Hematopoietic multipotent progenitor cell treated with erythropoietin and hydrocortisone succinate and interleukin-3 and kit ligand, for 17 days (in vitro differentiated cells): Measurements from ENCODE around the gene KCNG2.

ENCODE experiments used
- DNase-seq: peaks from one replicate; pipeline ENCODE4 v3.0.0-alpha.2; 2015; ENCODE audit warnings: low spot score

KCNG2 gene

DNA sequence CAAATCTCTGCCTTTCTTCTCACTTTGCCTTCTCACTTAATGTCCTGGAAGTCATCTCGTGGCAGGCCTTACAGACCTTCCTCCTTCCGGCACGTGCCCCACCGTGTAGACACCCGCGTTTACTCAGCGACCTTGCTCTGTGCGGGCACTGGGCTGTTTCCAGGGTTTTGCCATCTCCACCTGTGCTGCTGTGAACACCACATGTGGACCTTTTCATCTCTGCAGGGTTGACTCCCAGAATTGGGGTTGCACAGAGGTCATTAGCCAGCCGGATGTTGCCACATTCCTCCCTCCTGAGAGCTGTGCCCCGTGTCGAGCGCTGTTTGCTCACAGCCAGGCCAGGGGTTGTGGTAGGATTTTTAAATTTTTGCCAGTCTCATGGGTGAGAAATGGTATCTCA lies 25.4 kb downstream of the KCNG2 start:
- DNase-seq, result no peak

DNA sequence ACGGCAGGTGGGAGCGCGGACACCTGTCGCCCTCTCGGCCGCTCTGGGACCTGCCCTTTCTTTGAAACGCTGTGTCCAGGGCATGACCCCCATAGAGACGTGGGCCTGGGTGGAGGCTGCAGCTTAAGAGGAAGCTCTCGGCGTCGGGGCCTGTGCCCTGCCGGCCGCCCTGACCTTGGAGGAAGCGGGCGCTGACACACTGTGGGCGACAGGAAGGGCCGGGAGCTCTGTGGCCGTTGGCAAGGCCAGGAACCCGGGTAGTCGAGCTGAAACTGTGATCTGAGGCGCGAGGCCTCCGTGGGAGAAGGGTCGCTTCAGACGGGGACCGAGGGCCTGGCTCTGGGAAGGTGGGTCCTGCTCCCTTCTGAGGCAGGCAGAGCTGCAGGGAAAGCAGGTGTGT lies 28.2 kb downstream of the KCNG2 start:
- DNase-seq, result no peak

DNA sequence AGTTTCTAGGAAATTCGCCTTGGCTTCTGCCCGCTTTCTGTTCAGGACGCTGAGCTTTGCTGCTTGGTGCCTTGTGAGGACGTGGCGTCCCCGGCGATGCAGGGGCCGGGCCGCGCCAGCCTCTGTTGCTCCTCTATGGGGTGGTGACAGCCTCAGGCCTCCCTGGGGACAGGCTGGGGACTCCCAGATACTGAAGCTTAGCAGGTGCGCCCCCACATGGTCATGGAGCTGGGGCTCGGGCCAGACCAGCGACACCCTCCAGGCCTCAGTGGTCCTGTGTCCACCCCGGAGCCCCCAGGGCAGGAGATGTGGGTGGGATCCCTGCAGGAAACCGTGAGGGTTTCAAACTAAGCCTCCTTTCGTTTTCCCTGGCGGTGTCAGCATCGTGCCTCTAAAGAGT lies 29.2 kb downstream of the KCNG2 start:
- no peak for DNase-seq

DNA sequence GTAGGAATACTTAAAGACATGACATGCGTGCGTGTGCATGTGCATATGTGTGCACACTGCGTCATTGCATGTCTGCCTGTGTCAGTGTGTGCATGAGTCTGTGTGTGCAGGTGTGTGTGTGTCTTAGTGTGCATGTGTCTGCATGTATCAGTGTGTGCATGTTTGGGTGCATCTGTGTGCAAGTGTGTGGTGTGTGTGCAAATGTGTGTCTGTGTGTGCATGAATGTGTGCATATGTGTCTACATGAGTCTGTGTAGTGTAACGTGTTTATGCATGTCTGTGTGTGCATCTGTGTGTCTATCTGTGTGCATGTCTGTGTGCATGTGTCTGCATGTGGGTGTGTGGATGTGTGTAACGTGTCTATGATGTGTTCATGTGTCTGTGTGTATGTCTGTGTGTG lies 30.5 kb downstream of the KCNG2 start:
- DNase-seq, result no peak

DNA sequence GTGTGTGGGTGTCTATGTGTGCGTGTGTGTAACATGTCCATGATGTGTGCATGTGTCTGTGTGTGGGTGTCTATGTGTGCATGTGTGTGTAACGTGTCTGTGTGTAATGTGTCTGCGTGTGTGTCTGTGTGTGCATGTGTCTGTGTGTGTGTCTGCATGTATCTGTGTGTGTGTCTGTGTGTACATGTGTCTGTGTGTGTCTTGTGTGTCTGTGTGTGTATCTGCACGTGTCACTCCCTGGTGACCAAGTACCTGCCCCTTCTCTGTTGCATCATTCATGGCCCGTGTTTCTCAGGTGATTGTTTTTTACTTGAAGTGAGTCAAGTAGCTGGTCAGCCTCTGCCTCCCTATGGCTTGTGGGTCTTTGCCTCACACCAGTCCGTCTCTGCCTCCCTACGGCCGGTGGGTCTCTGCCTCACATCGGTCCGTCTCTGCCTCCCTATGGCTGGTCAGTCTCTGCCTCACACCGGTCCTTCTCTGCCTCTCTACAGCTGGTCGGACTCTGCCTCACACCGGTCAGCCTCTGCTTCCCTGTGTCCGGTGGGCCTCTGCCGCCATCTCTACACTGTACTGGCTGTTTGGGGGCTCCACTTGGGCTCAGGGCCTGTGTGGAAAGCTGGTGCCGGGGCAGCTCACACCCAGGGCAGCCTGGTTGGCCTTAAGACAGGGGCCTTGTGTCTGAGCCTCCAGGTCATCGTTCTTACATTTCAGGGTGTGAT lies 31.6 kb downstream of the KCNG2 start:
- DNase-seq, result no peak

DNA sequence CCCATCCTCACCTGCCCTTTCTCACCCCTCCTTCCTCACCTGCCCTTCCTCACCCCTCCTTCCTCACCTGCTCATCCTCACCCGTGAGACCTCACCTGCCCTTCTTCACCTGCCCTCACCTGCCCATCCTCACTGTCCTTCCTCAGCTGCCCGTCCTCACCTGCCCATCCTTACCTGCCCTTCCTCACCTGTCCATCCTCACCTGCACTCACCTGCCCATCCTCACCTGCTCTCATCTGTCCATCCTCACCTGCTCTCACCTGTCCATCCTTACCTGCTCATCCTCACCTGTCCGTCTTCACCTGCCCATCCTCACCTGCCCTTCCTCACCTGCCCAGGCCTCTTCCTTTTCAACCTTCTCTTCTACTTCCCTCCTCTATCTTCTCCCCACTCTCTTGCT lies 34.4 kb downstream of the KCNG2 start:
- no peak for DNase-seq

DNA sequence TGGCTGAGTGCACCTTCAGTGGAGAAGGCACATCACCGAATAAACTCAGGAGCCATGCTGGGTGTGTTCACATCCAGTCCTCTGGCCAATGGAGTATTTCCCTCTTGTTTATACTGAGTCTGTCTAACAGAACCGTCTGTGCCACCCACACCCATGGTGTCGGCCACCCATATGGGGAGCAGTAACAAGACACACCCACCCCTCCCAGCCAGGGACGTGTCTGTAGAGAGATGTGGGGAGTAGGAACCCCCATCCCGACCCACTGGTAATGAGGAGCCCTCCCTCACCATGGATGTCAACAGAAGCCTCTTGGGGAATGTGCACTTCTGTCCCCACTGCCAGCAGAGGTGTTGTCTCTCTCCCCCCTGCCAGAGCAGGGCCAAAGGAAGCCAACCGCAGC lies 37.1 kb downstream of the KCNG2 start:
- DNase-seq, result no peak

DNA sequence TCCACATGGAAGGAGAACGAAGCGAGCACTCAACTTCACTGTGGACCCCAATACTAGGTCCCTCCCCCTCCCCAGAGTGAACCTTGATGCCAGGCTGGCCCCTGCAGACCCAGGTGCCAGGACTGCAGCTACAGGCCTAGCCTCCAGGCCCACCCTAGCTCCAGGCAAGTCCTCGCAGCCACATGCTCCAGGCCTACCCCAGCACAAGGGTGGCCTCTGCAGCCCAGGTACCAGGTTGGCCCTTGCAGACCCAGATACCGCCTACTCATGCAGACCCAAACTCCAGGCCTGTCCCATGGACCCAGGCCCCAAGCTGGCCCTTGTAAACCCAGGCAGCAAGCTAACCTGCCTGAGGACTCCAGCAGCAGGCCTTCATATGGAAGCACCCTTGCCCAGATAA lies 44.2 kb downstream of the KCNG2 start:
- DNase-seq, result no peak

DNA sequence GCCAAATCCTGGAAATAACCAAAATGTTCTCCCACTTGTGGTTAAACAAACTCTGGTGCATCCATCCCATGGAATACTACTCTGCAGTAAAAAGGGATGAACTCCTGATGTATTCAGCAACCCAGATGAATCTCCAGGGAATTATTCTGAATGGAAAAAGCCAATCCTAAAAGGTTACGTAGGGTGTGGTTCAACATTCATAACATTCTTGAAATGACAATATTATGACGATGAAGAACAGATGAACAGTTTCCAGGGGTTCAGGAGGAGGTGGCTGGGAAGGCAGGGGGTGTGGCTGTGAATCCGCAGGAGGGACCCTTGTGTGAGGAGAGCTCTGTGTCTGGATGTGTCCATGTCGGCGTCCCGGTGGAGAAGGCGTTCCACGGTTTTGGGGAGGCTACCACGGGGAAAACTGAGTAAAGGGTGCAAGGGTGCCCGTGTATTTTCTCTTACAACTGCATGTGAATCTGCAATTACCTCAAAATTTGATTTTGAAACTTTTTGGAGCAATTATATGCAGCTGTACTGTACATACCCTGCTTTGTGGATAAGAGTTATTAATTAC lies 47.3 kb downstream of the KCNG2 start:
- no peak for DNase-seq

DNA sequence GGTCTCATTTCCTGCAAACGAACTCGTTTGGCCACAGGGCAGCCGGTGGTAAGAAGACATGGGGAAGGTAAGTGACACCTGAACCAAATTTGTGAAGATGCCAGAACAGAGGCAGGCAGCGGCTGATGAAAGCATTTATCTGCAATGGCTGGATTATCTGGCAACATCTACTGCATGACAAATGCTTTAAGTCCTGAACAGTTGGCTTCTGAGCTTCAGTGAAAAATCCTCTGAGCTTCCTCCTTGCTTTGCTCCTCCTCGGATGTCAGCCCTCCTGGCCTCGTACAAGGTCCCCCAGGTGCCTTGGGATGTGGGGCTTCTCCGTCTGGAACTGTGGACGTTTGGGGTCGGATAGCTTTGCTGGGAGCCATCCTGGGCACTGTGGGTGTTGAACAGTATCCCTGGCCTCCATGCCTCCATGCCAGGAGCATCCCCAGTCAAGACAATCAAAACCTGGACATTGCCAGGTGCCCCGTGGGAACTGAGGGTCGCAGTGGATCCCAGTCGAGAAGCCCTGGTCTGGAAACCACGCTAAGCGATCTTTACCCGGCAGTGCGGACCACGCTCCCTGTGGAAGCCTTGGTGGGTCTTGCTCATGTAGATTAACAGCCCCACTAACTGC lies 49.3 kb downstream of the KCNG2 start:
- DNase-seq, result no peak

DNA sequence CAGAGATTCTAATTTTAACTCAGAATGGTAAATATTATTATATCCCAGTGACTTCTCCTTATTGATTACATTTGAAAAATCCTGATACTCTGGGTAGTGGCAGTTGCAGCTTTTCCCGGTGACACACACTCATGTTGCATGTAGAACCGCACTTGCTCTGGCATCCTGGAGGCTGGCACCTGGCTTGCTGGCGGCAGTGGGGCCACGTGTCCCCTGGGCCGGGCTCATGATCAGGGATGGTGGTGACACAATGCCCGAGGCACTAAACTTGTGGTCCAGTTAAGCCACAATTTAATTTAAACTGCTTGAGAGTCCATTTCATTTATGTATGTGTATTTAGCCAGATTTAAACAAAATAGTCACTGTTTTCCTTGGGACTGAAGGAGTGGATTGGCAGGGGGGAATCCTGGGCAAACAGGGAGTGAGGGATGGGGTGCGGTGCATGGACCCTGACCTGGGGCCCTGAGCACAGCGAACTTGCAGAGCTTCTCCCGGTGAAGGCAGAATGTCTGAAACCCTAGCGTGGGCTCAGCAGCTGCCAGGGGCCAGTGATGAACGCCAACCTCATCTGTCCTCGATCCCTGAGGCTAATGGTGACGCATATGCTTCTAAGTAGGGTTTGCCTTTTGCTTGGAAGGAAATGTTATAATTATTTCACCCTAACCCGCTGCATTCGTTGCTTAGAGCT lies 50.0 kb downstream of the KCNG2 start:
- DNase-seq, result no peak

DNA sequence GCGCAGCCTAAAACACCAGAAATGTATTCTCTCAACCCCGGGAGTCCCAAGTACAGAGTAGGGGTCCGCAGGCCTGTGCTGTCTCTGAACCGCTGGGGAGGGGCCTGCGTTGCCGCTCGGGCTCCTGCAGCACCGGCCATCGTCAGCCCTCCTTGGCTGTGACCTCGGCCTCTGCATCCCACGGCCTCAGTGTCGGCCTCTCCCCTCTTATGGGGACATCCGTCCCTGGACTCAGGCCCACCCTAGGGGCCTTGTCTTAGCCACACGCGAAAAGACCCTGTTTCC lies 50.5 kb downstream of the KCNG2 start:
- no peak for DNase-seq

DNA sequence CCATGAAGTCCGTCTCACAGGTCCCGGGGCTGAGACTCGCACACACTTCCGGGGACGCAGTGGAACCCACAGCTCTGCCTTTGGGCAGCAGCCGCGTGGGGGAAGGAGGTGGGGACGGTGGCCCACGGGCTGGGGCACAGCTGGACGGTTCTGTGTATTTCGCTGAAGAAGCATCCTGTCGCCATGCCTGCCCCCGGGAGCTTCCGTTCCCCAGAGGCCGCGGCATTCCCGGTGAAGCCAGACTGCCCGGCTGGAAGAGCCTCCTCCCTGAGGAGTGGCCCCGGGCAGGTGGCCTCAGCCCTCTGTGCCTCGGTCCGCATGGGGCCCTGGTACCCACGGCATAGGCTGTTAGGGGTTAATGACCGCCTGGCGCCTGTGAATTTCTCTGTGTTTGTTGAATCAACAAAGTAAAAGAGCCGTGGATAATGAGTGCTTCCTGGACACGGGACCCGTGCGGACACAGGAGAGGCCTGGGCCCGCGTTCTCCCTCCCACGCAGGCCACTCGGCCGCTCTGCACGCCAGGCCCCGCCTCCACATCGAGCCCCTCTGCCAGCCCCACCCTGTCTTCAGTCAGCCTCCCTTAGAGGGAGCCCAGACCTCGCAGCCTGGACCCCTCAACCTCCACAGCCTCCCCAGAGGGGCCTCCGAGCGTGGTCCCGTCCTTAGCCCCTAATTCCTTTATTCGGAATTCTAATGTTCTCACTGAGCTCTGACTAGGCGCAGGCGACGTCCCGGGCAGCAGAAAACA lies 51.0 kb downstream of the KCNG2 start:
- no peak for DNase-seq

DNA sequence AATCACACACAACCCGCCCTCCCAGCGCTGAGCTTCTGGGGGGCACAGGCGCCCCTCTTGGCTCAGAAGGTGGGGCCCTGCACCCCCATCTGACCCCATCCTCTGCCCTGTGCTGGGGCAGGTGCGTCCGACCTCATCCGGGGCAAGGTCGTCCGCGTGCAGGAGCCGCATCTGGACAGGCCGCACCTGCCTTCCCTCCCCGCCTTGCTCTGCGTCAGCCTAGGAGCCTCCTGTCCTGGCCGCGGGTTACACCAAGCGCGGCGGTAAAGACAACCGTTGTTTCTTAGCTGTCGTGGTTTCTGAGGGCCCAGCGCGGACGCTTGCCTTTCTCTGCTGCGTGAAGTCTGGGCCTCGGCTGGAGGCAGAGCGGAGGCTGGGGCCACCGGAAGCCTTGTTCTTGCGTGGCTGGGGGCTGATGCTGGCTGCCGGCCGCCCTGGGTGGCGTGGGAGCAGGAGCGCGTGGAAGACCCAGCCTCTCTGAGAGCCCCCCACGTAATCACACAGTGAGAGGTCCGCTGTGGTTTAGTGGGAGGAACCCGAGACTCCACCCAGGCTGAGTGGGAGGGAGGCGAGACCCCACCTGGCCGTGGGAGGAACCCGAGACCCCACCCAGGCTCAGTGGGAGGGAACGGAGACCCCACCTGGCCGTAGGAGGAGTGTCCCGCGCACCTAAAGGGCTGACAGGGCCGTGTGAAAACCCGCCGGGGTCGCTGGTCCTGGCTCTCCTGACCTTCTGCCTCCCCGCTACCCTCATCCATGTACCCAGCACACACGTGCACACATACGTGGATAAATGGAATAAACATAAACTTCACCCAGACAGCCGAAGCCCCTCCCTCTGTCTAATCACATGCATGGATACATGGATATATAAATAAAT lies 51.8 kb downstream of the KCNG2 start:
- DNase-seq, result no peak

DNA sequence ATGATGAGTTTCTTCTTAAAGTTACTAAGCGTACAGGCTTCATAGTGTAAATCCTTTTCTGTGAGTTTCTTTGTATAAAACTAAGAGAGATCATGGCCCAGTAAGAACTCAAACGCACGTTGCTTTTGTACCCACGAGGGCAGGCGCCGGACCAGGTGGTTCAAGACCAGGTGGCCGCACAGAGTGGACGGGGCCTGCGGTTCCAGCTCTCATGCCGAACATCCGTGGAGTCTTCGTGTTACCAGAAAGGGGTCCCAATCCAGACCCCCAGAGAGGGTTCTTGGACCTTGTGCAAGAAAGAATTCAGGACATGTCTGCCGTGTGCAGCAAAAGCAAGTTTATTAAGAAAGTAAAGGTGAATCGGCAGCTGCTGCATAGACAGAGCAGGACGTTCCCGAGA lies 53.0 kb downstream of the KCNG2 start:
- no peak for DNase-seq

DNA sequence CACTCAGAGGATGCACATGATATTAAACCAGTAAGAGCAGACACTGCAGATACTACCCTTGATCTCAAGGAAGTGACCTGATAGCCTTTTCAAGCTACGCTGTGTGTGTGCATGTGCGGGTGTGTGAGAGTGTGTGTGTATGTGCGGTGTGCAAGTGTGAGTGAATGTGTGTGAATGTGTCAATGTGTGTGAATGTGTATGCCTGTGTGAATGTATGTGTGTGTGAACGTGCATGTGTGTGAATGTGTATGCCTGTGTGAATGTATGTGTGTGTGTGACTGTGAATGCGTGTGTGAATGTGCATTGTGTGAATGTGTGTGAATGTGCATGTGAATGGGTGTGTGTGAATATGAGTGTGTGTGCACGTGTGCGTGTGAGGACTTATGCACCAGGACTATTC lies 53.8 kb downstream of the KCNG2 start:
- no peak for DNase-seq

DNA sequence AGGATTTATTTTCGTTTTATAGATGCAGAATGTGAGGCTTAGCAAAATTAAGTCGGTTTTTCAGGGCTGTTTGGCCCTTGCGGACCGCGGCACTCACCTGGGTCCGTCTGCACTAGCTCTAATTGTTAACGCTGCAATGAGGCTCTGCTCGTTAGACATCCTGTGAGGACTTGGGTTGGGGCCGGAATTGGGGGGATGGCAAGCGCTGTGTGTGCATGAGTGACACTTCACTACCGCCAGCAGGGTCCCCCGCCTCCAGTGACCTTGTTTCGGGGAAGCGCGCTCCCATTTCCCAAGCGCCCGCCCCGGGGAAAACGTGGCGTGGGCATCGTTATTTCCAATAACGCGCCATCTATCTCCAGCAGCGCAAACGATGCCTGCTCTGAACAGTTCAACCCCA lies 54.2 kb downstream of the KCNG2 start:
- DNase-seq, result no peak

DNA sequence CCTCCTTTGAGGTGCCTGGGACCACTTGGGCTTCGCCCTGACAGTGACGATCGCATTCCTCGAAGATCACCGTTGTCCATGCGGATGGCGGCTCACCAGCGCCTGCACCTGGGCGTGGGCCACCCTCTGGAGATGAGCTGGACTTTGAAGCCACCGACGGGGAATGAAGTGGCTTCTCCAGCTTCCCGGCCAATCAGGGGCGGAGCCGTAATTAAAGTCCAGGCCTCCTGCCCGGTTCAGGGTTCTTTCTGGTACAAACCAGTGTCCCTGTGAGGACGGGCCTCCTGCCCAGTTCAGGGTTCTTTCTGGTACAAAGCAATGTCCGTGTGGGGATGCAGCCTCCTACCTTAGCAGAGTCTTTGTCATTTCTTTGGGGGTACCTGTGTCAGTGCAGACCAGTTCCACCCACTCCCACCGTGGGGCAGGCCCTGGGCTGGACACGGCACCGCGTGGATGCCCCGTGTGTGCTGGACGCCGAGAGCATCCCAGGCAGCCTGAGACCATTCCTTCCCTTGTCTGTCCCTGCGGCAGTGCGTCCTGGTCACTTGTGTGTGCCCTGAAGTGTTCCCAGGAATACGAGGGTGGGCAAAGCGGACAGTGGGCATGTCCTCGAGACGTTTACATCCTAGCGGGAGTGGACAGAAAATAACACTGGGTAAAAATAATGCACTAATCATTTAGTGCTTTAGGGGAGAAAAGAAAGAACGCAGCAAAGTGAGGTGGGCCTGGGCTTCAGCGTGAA lies 55.0 kb downstream of the KCNG2 start:
- DNase-seq, result no peak

DNA sequence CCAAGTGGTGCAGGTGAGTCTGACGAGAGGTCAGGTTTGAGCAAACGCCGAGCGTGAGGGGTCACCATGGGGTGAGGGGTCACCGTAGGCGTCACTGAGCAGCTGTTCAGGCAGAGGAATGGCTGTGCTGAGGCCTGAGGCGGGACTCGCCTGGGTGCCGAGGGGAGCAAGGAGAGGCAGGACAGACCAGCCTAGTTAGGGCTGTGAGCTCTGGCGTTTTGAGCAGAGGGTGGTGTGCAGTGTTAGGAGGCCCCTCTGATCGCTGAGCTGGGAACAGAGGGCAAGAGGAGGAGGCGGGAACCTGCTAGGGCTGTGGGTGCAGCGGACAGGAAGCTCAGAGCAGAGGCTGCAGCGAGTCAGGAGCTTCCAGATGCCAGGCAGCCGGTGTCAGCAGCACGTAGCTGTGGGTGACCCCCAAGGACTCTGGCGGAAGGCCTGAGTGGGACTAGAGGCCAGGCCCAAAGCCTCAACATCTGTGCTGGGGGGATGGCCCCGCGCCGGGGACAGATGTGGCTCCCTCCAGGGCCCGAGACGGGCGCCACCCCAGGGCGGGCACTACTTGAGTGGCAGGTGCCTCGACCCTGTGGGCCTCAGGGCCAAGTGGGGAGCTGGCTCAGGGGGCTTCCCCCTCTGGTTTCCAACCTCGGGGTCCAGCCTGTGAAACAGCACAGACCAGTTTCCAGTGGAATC lies 55.7 kb downstream of the KCNG2 start:
- no peak for DNase-seq

DNA sequence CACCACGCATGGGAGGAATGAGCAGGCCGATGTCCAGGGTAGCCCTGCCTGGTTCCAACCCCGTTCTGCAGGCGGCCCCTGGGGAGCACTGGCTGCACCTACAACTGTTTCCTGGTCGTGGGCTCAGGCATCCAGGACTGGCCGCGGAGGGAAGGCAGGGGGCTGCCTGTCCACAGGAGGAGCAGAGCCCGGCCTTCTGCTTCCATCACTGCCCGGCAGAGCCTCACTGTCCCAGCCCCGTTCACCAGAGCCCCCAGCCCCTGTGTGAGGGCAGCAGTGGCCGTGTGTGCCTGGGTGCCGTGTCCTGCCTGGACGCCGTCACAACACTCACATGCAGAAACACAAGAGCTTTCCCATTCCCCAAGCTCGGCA lies 56.2 kb downstream of the KCNG2 start:
- DNase-seq, result no peak
